K562 (cell line): ENCODE measurements around the gene TPGS1. TPM values are rescaled to one million over a fixed set of nuclear protein-coding genes. Genes with fewer than 3 reads are reported as not detected.

Experiments used
- ATF6 ChIP-seq: sonication (generic); formaldehyde crosslinking; IDR thresholded peaks from 2 replicates; pipeline ENCODE4 v1.4.0; 2020; ENCODE audit warnings: mild to moderate bottlenecking, missing genetic modification reagents
- E2F3 ChIP-seq: fragments of 250-450 bp; sonication (Bioruptor Pico); IDR thresholded peaks from 2 replicates; pipeline ENCODE4 v1.4.0; 2020; ENCODE audit warnings: mild to moderate bottlenecking
- E2F6 ChIP-seq, 2 experiments: IDR thresholded peaks; 2 replicates each; pipeline ENCODE4 v1.6.1; 2011; ENCODE audit warnings: borderline replicate concordance in 1 of 2, control low read depth in 1 of 2, low read depth in 1 of 2, low read length in 1 of 2, mild to moderate bottlenecking in 1 of 2, mixed read lengths in 1 of 2, moderate library complexity in 1 of 2; ENCODE audit not compliant: insufficient read depth in 1 of 2, insufficient read length in 1 of 2, poor library complexity in 1 of 2, severe bottlenecking in 1 of 2; ENCODE audit errors: extremely low read depth in 1 of 2
- FOXP1 ChIP-seq: sonication (generic); formaldehyde crosslinking; IDR thresholded peaks from 2 replicates; pipeline ENCODE4 v1.8.0; 2022; ENCODE audit warnings: mild to moderate bottlenecking, missing genetic modification reagents
- HES1 ChIP-seq: fragments of 450-650 bp; IDR thresholded peaks from 2 replicates; pipeline ENCODE4 v1.6.1; 2016; ENCODE audit warnings: low read depth, mild to moderate bottlenecking, moderate library complexity
- HEY1 ChIP-seq: fragments of 250-450 bp; sonication (Bioruptor Pico); IDR thresholded peaks from 2 replicates; pipeline ENCODE4 v1.5.0; 2020; ENCODE audit warnings: mild to moderate bottlenecking, moderate library complexity, borderline replicate concordance
- KDM2B ChIP-seq: fragments of 250-450 bp; sonication (Bioruptor Pico); IDR thresholded peaks from 2 replicates; pipeline ENCODE4 v1.8.0; 2021; ENCODE audit warnings: mild to moderate bottlenecking, moderate library complexity
- MAZ ChIP-seq, 2 experiments: fragments of 450-650 bp in 1 of 2; sonication (generic) in 1 of 2; formaldehyde crosslinking; IDR thresholded peaks in 1 of 2; conservative IDR thresholded peaks in 1 of 2; 2 replicates each; pipeline versions ENCODE4 v1.4.0 to v1.5.0; 2020; ENCODE audit warnings: mild to moderate bottlenecking in 1 of 2, missing genetic modification reagents in 1 of 2
- NR4A1 ChIP-seq, 2 experiments: fragments of 250-450 bp in 1 of 2; fragments of 450-650 bp in 1 of 2; sonication (Bioruptor Pico) in 1 of 2; IDR thresholded peaks; 2 replicates each; pipeline versions ENCODE4 v1.4.0 to v1.6.1; 2016 to 2020; ENCODE audit warnings: mild to moderate bottlenecking in 2 of 2, missing compliant biosample characterization in 1 of 2, missing genetic modification characterization in 1 of 2, moderate library complexity in 1 of 2
- ZNF561 ChIP-seq: fragments of 450-650 bp; formaldehyde crosslinking; conservative IDR thresholded peaks from 2 replicates; pipeline ENCODE4 v1.4.0; 2020; ENCODE audit warnings: mild to moderate bottlenecking, moderate library complexity
- ZNF589 ChIP-seq: fragments of 200-800 bp; sonication (Bioruptor generic); IDR thresholded peaks from 2 replicates; pipeline ENCODE4 v1.6.1; 2016; ENCODE audit warnings: low read depth, missing genetic modification characterization, missing compliant biosample characterization
- polyA plus RNA-seq, 8 experiments: library from polyadenylated mRNA; depleted of rRNA in 4 of 8; stranded (reverse) in 5 of 8; unstranded in 3 of 8; fragments of >200 nt; fragmentation: Nextera tagmentation in 2 of 8; fragmentation: Illumina TruSeq in 1 of 8; extraction: Ambion mirVana in 2 of 8; extraction: Trizol in 1 of 8; gene quantifications; 2 replicates each; pipeline versions ENCODE4 v1.2.1 to v1.2.3, GENCODE V29; 2011 to 2014; ENCODE audit warnings: inconsistent platforms in 1 of 8, missing spikeins in 1 of 8
- total RNA-seq, 7 experiments: library from RNA; depleted of rRNA in 6 of 7; stranded (reverse); fragments of >200 nt in 6 of 7; fragmentation: Illumina TruSeq in 2 of 7; extraction: Trizol in 2 of 7; gene quantifications; 2 replicates each; pipeline versions ENCODE4 v1.2.1 to v1.2.3, GENCODE V29; 2011 to 2021; ENCODE audit warnings: low replicate concordance in 1 of 7
- TF ChIP-seq, protein P1 (sequence below), 2 experiments: fragments of 150-350 bp in 1 of 2; IDR thresholded peaks; 2 replicates each; pipeline ENCODE4 v1.6.1; 2012 to 2016; ENCODE audit warnings: low read depth in 2 of 2, low read length in 2 of 2, mild to moderate bottlenecking in 1 of 2, moderate library complexity in 1 of 2
- TF ChIP-seq, protein P2 (sequence below): sonication (generic); formaldehyde crosslinking; IDR thresholded peaks from 2 replicates; pipeline ENCODE4 v1.8.0; 2022; ENCODE audit warnings: mild to moderate bottlenecking, missing genetic modification reagents, borderline replicate concordance

The TPGS1 gene
- total and polyA plus RNA-seq, 9 of the 15 experiments (the other 6 are each of a cell fraction or from before 2014, with no cell fraction given): 0.30 to 31.6 (median 1.2) TPM; not detected in 2

GRCh38 chr19:507286-508203 lies at the start of gene TPGS1 (continued):
- TF ChIP-seq HES1: no peak
- no peak for TF ChIP-seq ATF6 (CRISPR knock-in tag)
- peak; percentile 74 to 80 for TF ChIP-seq MAZ (CRISPR knock-in tag; conservative IDR thresholded peaks at IDR 0.05 in 1 of 2, IDR thresholded peaks at IDR 0.05 in 1 of 2)
- peak; percentile 48; the same call in 1 of the 2 replicates for TF ChIP-seq E2F3 (CRISPR knock-in tag)
- TF ChIP-seq KDM2B: no peak
- TF ChIP-seq ZNF561 (CRISPR knock-in tag): no peak
- TF ChIP-seq E2F6 (IDR thresholded peaks at IDR 0.05; ENCODE audit: borderline replicate concordance in 1 of 2, extremely low read depth in 1 of 2, insufficient read depth in 1 of 2, insufficient read length in 1 of 2, low read depth in 1 of 2, low read length in 1 of 2, poor library complexity in 1 of 2, severe bottlenecking in 1 of 2): peak in 1 of 2 experiments; percentile 21
- TF ChIP-seq ZNF589 (CRISPR knock-in tag): no peak
- TF ChIP-seq, protein P1, sequence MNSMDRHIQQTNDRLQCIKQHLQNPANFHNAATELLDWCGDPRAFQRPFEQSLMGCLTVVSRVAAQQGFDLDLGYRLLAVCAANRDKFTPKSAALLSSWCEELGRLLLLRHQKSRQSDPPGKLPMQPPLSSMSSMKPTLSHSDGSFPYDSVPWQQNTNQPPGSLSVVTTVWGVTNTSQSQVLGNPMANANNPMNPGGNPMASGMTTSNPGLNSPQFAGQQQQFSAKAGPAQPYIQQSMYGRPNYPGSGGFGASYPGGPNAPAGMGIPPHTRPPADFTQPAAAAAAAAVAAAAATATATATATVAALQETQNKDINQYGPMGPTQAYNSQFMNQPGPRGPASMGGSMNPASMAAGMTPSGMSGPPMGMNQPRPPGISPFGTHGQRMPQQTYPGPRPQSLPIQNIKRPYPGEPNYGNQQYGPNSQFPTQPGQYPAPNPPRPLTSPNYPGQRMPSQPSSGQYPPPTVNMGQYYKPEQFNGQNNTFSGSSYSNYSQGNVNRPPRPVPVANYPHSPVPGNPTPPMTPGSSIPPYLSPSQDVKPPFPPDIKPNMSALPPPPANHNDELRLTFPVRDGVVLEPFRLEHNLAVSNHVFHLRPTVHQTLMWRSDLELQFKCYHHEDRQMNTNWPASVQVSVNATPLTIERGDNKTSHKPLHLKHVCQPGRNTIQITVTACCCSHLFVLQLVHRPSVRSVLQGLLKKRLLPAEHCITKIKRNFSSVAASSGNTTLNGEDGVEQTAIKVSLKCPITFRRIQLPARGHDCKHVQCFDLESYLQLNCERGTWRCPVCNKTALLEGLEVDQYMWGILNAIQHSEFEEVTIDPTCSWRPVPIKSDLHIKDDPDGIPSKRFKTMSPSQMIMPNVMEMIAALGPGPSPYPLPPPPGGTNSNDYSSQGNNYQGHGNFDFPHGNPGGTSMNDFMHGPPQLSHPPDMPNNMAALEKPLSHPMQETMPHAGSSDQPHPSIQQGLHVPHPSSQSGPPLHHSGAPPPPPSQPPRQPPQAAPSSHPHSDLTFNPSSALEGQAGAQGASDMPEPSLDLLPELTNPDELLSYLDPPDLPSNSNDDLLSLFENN (IDR thresholded peaks at IDR 0.05; ENCODE audit: low read depth in 2 of 2, low read length in 2 of 2): 0 out of 4 replicates have a peak, but pooled peaks of 1 of the 2 experiments have one; percentile 21
- 0 out of 2 replicates have a peak, but pooled peaks have one; percentile 30 for TF ChIP-seq NR4A1 (CRISPR knock-in tag; IDR thresholded peaks at IDR 0.05)
- TF ChIP-seq NR4A1 (tag; IDR thresholded peaks at IDR 0.05): peak; percentile 90
- TF ChIP-seq FOXP1: peak; percentile 64; the same call in 1 of the 2 replicates
- TF ChIP-seq, protein P2, sequence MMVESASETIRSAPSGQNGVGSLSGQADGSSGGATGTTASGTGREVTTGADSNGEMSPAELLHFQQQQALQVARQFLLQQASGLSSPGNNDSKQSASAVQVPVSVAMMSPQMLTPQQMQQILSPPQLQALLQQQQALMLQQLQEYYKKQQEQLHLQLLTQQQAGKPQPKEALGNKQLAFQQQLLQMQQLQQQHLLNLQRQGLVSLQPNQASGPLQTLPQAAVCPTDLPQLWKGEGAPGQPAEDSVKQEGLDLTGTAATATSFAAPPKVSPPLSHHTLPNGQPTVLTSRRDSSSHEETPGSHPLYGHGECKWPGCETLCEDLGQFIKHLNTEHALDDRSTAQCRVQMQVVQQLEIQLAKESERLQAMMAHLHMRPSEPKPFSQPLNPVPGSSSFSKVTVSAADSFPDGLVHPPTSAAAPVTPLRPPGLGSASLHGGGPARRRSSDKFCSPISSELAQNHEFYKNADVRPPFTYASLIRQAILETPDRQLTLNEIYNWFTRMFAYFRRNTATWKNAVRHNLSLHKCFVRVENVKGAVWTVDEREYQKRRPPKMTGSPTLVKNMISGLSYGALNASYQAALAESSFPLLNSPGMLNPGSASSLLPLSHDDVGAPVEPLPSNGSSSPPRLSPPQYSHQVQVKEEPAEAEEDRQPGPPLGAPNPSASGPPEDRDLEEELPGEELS (CRISPR knock-in tag): peak; percentile 53; the same call in 1 of the 2 replicates
- TF ChIP-seq HEY1 (CRISPR knock-in tag): no peak
